ENCODE data around the gene GLIS1. TPM values are rescaled to one million over a fixed set of nuclear protein-coding genes. Genes with fewer than 3 reads are reported as not detected.

GLIS1 gene
- total and polyA plus RNA-seq, 10 of the 15 experiments (the other 5 are each of a cell fraction or from before 2014, with no cell fraction given): not detected

DNA sequence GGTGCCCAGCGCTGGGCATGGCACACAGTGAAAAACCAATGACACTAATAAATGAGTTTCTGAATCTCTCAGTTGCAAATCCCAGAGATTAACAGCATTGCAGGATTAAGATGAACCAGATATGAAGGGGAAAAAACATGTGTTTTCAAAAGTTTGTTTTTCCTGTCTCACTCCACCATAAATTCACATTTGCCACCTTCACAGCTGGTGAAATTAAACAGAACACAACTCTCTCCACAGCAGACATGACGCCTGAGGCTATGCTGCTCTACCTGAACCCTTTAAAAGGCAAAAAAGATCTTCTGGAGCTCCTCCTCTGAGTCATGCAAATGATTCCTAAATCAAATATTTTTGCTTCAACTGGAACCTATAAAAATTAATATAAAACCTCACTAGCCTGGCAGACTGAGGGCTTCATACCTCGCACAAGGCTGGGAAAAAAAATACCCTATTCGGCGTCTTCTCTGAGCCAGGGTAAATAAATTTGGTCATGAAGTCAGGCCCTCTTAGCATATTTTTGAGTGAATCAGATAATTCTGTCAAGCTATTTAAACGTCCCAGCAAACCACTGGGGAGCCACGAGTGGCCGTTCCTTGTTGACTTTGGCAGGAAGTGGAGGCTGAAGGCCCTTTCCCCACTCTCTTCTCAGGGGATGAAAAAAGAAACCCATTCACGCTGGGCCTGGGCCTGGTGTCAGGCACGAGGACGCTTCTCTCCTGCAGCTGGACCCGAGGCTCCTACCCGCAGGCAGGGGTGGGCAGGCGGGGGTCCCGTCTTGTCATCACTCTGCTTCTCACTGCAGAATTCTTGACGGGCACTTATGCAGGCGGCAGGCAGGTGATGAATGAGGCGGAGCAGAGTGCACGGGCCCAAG is 226.8 kb downstream of the GLIS1 start:
- CTCF ChIA-PET: interaction anchor here (0.5 kb wide), 1 partner anchor 125 kb away, joined by 3 read pairs; no protein-coding TSS in a partner anchor
- Histone ChIP-seq H3K27me3 (replicated peaks in 1 of 2; ENCODE audit: control insufficient read depth in 2 of 2, insufficient read depth in 2 of 2, low read length in 1 of 2) (no peaks in the 10 kb centered on the region), H3K9ac (ENCODE audit: control insufficient read depth, insufficient read depth, low read length) (no peak overlapping the region), H3K79me2 (ENCODE audit: control insufficient read depth, insufficient read depth, low read length) (no peaks in the 10 kb centered on the region), H4K20me1 (ENCODE audit: control insufficient read depth, insufficient read depth) (no peaks in the 10 kb centered on the region), H3K9me3 (replicated peaks; ENCODE audit: control insufficient read depth, insufficient read depth, low read length) (no peaks in the 10 kb centered on the region), H3K4me2 (ENCODE audit: control insufficient read depth, insufficient read depth) (no peak overlapping the region), H3K27ac (ENCODE audit: control insufficient read depth, insufficient read depth) (no peak overlapping the region), H3K4me3 (no peak overlapping the region), H3K4me1 (ENCODE audit: control insufficient read depth, insufficient read depth, low read length) (no peaks in the 10 kb centered on the region), H2AFZ (ENCODE audit: control insufficient read depth, low read depth, low read length) (no peak overlapping the region), H3K36me3 (ENCODE audit: control insufficient read depth in 2 of 2, insufficient read depth in 2 of 2, low read length in 1 of 2) (no peaks in the 10 kb centered on the region)
- no peak for FAIRE-seq
- SMC1A ChIA-PET (ENCODE audit: uncharacterized antibody, unreplicated experiment): no interaction called here
- no TSS peak for BruUV-seq (replicated peaks)
- 34% methylated on average over 19 of the region's 19 CpGs for WGBS (ENCODE audit: insufficient coverage, insufficient replicate concordance, low lambda C conversion rate, missing lambda C conversion rate)
- DNase-seq (ENCODE audit: low read depth, low spot score): no peak
- RAD21 ChIA-PET (ENCODE audit: unreplicated experiment): no interaction called here
- no peak for ATAC-seq
- in situ Hi-C loops (cut with MboI): no loop called here
- intact Hi-C loops (cut with micrococcal nuclease; ENCODE audit: unreplicated experiment): no loop called here
- TF ChIP-seq IKZF1 (conservative IDR thresholded peaks at IDR 0.05) (no peak), ZSCAN29 (IDR thresholded peaks at IDR 0.05) (no peak), CREM (IDR thresholded peaks at IDR 0.05; ENCODE audit: low read depth) (no peak), SIX5 (IDR thresholded peaks at IDR 0.05; ENCODE audit: low read depth, low read length, severe bottlenecking) (no peak), SREBF2 (IDR thresholded peaks at IDR 0.05; ENCODE audit: low read length) (no peak), NFIC (IDR thresholded peaks at IDR 0.05; ENCODE audit: low read depth, low read length) (no peak), NR2F1 (conservative IDR thresholded peaks at IDR 0.05) (no peak), MYB (IDR thresholded peaks at IDR 0.05; ENCODE audit: borderline replicate concordance, low read depth, low read length) (no peak), RELA (IDR thresholded peaks at IDR 0.05; ENCODE audit: borderline replicate concordance, partially characterized antibody) (no peak), ZNF24 (IDR thresholded peaks at IDR 0.05) (no peak), POLR2A (IDR thresholded peaks at IDR 0.05; ENCODE audit: low read depth, low read length) (no peak), RCOR1 (conservative IDR thresholded peaks at IDR 0.05; ENCODE audit: low read depth, low read length) (no peak), STAT1 (conservative IDR thresholded peaks at IDR 0.05) (no peak), BRCA1 (IDR thresholded peaks at IDR 0.05; ENCODE audit: low read depth, low read length) (no peak), YBX1 (IDR thresholded peaks at IDR 0.05) (no peak), TCF12 (IDR thresholded peaks at IDR 0.05; ENCODE audit: low read depth, low read length) (no peak)
- TF ChIP-seq, protein P1, sequence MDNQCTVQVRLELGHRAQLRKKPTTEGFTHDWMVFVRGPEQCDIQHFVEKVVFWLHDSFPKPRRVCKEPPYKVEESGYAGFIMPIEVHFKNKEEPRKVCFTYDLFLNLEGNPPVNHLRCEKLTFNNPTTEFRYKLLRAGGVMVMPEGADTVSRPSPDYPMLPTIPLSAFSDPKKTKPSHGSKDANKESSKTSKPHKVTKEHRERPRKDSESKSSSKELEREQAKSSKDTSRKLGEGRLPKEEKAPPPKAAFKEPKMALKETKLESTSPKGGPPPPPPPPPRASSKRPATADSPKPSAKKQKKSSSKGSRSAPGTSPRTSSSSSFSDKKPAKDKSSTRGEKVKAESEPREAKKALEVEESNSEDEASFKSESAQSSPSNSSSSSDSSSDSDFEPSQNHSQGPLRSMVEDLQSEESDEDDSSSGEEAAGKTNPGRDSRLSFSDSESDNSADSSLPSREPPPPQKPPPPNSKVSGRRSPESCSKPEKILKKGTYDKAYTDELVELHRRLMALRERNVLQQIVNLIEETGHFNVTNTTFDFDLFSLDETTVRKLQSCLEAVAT (IDR thresholded peaks at IDR 0.05): no peak
- TF ChIP-seq, protein P2, sequence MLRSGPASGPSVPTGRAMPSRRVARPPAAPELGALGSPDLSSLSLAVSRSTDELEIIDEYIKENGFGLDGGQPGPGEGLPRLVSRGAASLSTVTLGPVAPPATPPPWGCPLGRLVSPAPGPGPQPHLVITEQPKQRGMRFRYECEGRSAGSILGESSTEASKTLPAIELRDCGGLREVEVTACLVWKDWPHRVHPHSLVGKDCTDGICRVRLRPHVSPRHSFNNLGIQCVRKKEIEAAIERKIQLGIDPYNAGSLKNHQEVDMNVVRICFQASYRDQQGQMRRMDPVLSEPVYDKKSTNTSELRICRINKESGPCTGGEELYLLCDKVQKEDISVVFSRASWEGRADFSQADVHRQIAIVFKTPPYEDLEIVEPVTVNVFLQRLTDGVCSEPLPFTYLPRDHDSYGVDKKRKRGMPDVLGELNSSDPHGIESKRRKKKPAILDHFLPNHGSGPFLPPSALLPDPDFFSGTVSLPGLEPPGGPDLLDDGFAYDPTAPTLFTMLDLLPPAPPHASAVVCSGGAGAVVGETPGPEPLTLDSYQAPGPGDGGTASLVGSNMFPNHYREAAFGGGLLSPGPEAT (IDR thresholded peaks at IDR 0.05; ENCODE audit: low read depth): no peak
- TF ChIP-seq, protein P3, sequence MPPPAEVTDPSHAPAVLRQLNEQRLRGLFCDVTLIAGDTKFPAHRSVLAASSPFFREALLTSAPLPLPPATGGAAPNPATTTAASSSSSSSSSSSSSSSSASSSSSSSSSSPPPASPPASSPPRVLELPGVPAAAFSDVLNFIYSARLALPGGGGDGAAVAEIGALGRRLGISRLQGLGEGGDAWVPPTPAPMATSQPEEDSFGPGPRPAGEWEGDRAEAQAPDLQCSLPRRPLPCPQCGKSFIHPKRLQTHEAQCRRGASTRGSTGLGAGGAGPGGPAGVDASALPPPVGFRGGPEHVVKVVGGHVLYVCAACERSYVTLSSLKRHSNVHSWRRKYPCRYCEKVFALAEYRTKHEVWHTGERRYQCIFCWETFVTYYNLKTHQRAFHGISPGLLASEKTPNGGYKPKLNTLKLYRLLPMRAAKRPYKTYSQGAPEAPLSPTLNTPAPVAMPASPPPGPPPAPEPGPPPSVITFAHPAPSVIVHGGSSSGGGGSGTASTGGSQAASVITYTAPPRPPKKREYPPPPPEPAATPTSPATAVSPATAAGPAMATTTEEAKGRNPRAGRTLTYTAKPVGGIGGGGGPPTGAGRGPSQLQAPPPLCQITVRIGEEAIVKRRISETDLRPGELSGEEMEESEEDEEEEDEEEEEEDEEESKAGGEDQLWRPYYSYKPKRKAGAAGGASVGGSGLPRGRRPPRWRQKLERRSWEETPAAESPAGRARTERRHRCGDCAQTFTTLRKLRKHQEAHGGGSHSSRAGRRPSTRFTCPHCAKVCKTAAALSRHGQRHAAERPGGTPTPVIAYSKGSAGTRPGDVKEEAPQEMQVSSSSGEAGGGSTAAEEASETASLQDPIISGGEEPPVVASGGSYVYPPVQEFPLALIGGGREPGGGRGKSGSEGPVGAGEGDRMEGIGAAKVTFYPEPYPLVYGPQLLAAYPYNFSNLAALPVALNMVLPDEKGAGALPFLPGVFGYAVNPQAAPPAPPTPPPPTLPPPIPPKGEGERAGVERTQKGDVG (CRISPR knock-in tag; IDR thresholded peaks at IDR 0.05): no peak
- POLR2A ChIA-PET: no interaction called here

All from GM12878 (cell line).